ENCODE results near the gene ASCC3.

GRCh38 chr6:100724222-100724621 lies 156.9 kb downstream of the ASCC3 start:
- TF ChIP-seq POLR2A (IDR thresholded peaks at IDR 0.05) = no peak
- TF ChIP-seq CTCF (IDR thresholded peaks at IDR 0.05) = no peak

Data from testis (tissue), 2 donors.